Sigmoid colon (tissue), 7 donors: ENCODE results near the gene GPR183. TPM values are rescaled to one million over a fixed set of nuclear protein-coding genes. Genes with fewer than 3 reads are reported as not detected.
"Not testable (repeated sequence)": the region's sequence is repeated elsewhere in the genome, so short reads cannot be mapped to it uniquely, and the experiment has no call there.

Source experiments
- DNase-seq: peaks from one replicate; pipeline ENCODE4 v3.0.0-alpha.2; 2019
- H3K27ac ChIP-seq, 4 donors: fragments of 200-600 bp; sonication (generic); one replicate each; pipeline ENCODE4 v1.5.1; 2016 to 2019; ENCODE audit warnings: mild to moderate bottlenecking in 1 of 4
- H3K27me3 ChIP-seq, 3 donors: fragments of 200-600 bp; sonication (generic); one replicate each; pipeline ENCODE4 v1.5.1; 2019; ENCODE audit warnings: mild to moderate bottlenecking in 1 of 3
- H3K36me3 ChIP-seq, 4 donors: fragments of 200-600 bp; sonication (generic); one replicate each; pipeline ENCODE4 v1.5.1; 2016 to 2019
- H3K4me1 ChIP-seq, 4 donors: fragments of 200-600 bp; sonication (generic); one replicate each; pipeline ENCODE4 v1.5.1; 2017 to 2019
- H3K4me3 ChIP-seq, 4 donors: fragments of 200-600 bp; sonication (generic); one replicate each; pipeline ENCODE4 v1.5.1; 2017 to 2019; ENCODE audit warnings: mild to moderate bottlenecking in 2 of 4, moderate library complexity in 1 of 4
- H3K9me3 ChIP-seq, 4 donors: fragments of 200-600 bp in 3 of 4; sonication (generic) in 3 of 4; one replicate each; pipeline versions ENCODE4 v1.5.1 to v1.6.1; 2013 to 2019
- CTCF ChIP-seq, 4 experiments: fragments of 450-650 bp in 3 of 4; fragments of 200-600 bp in 1 of 4; IDR thresholded peaks; one replicate each; pipeline ENCODE4 v1.5.1; 2016 to 2019; ENCODE audit warnings: antibody characterized with exemption in 4 of 4, mild to moderate bottlenecking in 3 of 4, moderate library complexity in 2 of 4
- EP300 ChIP-seq, 4 donors: sonication (generic); formaldehyde crosslinking; IDR thresholded peaks; one replicate each; pipeline ENCODE4 v1.6.1; 2017; ENCODE audit warnings: antibody characterized with exemption in 4 of 4
- POLR2A ChIP-seq, 2 donors: fragments of 450-650 bp; IDR thresholded peaks; one replicate each; pipeline ENCODE4 v1.6.1; 2016; ENCODE audit warnings: antibody characterized with exemption in 2 of 2, mild to moderate bottlenecking in 2 of 2, moderate library complexity in 2 of 2
- POLR2AphosphoS5 ChIP-seq, 4 donors: sonication (generic); formaldehyde crosslinking; IDR thresholded peaks; one replicate each; pipeline ENCODE4 v1.6.1; 2017; ENCODE audit warnings: antibody characterized with exemption in 4 of 4
- WGBS, 2 donors: extraction: QIAGEN DNeasy Blood & Tissue Kit; methylation state at CpG; one replicate each; pipeline ENCODE4 v1.1.7; 2013; 5-methylcytosine and 5-hydroxymethylcytosine counted together
- intact Hi-C: fragments of 100-400 bp; cut with DNase I; formaldehyde crosslinking; loops from one replicate; pipeline ENCODE4 v1.15.1; 2023
- polyA plus RNA-seq, 3 donors: library from polyadenylated mRNA; stranded (reverse); fragments of 200-250 nt; gene quantifications; one replicate each; pipeline ENCODE4 v1.2.3, GENCODE V29; 2013
- total RNA-seq, 4 donors: library from RNA; depleted of rRNA; stranded (reverse); fragments of >200 nt; gene quantifications; one replicate each; pipeline ENCODE4 v1.1.0, GENCODE V29; 2016
- donor health status: healthy with polysubstance abuse.
- donor health status: Bipolar disorder and iron deficiency.
- donor health status: healthy.

GPR183 gene
- total and polyA plus RNA-seq, 7 donors, result 4.8 to 36.4 (median 30.9) TPM

DNA sequence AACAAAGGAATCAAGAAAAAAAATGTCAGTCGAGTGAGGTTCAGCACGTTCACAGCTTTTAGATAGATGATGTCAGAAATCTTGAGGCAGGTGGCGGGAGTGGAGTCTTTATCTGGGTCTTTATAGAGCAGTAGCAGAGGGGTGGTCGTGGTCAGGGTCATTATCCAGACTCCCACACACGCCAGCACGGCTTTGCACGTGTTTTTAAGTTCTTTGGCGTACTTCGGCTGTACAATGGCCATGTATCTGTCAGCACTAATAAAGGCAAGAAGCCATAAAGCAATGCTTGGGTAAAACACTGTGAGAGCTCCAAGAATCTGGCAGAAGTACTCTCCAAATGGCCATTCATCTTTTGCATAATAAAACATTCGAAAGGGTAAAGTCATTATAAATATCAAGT lies 51.9 kb downstream of the GPR183 start:
- no peaks in the 10 kb centered on the region for H3K27me3 ChIP-seq
- H3K36me3 ChIP-seq, result peaks cover 0 to 5% (median 0%) of the 10 kb centered on the region in 4 donors
- no peak overlapping the region for H3K4me3 ChIP-seq
- H3K27ac ChIP-seq, result no peak overlapping the region
- H3K9me3 ChIP-seq, result no peaks in the 10 kb centered on the region
- H3K4me1 ChIP-seq, result peaks cover 0 to 17% (median 8%) of the 10 kb centered on the region in 4 donors
- no peak for TF ChIP-seq EP300 (IDR thresholded peaks at IDR 0.05)
- no peak for TF ChIP-seq CTCF (IDR thresholded peaks at IDR 0.05)
- no peak for TF ChIP-seq POLR2AphosphoS5 (IDR thresholded peaks at IDR 0.05)
- TF ChIP-seq POLR2A (IDR thresholded peaks at IDR 0.05), result no peak
- intact Hi-C loops, result no loop called here
- WGBS, 2 donors, result 82 to 92% methylated on average over 10 of the region's 10 CpGs
- DNase-seq, result no peak

GRCh38 chr13:99254830-99255229 lies 52.4 kb downstream of the GPR183 start:
- TF ChIP-seq EP300 (IDR thresholded peaks at IDR 0.05) (no peak), POLR2A (IDR thresholded peaks at IDR 0.05) (no peak), CTCF (IDR thresholded peaks at IDR 0.05) (no peak), POLR2AphosphoS5 (IDR thresholded peaks at IDR 0.05) (no peak)
- Histone ChIP-seq H3K27me3 (no peaks in the 10 kb centered on the region), H3K36me3 (peaks cover 0 to 5% (median 0%) of the 10 kb centered on the region in 4 donors), H3K4me1 (peaks cover 0 to 17% (median 8%) of the 10 kb centered on the region in 4 donors), H3K9me3 (no peaks in the 10 kb centered on the region), H3K4me3 (no peak overlapping the region), H3K27ac (no peak overlapping the region)
- WGBS, 2 donors, result 88 to 94% methylated on average over 14 of the region's 14 CpGs
- DNase-seq, result no peak
- intact Hi-C loops, result no loop called here

- WGBS, 2 donors, result 89 to 95% methylated on average over 4 of the region's 4 CpGs
- no peaks in the 10 kb centered on the region for H3K27me3 ChIP-seq
- TF ChIP-seq CTCF (IDR thresholded peaks at IDR 0.05), result no peak
- no peak for TF ChIP-seq POLR2A (IDR thresholded peaks at IDR 0.05)
- no peak for TF ChIP-seq EP300 (IDR thresholded peaks at IDR 0.05)
- TF ChIP-seq POLR2AphosphoS5 (IDR thresholded peaks at IDR 0.05), result no peak
- intact Hi-C loops, result no loop called here
- no peaks in the 10 kb centered on the region for H3K9me3 ChIP-seq
- H3K36me3 ChIP-seq, result peaks cover 0 to 5% (median 0%) of the 10 kb centered on the region in 4 donors
- H3K27ac ChIP-seq, result no peak overlapping the region
- H3K4me3 ChIP-seq, result no peak overlapping the region
- no peak for DNase-seq
- peaks cover 0 to 16% (median 8%) of the 10 kb centered on the region in 4 donors for H3K4me1 ChIP-seq
Measured at GRCh38 chr13:99251921-99252320, 55.3 kb downstream of the GPR183 start.

DNA sequence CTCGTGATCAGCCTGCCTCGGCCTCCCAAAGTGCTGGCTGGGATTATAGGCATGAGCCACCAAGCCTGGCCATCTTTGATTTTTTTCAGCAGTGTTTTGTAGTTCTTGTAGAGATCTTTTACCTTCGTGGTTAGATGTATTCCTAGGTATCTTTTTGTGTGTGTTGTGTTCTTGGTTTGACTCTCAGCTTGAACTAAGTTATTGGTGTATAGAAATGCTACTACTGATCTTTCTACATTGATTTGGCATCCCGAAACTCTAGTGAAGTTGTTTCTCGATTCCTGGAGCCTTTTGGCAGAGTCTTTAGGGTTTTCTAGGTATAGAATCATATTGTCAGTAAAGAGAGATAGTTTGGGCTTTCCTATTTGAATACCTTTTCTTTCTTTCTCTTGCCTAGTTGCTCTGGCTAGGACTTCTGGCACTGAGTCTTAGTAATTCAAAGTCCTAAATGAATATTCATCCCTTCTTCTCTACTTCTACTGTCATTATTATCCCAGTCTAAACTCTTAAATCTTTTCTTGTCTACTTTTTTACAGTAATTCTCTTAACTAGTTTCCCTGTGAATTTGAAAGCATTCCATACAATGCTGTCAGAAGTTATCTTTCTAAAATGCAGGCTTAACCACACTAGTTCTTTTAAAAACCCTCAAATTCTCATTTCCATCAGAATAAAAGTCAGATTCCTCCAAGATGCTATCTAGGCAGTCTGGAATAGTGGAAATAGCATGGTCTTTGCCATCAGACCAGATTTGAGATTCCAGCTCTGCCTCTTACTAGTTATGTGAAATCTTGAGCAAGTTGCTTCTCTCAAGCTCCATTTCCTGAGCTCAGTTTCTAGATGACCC lies 56.0 kb downstream of the GPR183 start:
- no peak for DNase-seq
- TF ChIP-seq CTCF (IDR thresholded peaks at IDR 0.05), result no peak
- no peak for TF ChIP-seq POLR2AphosphoS5 (IDR thresholded peaks at IDR 0.05)
- TF ChIP-seq EP300 (IDR thresholded peaks at IDR 0.05), result no peak
- TF ChIP-seq POLR2A (IDR thresholded peaks at IDR 0.05), result no peak

GRCh38 chr13:99249606-99250005 lies 57.6 kb downstream of the GPR183 start:
- DNase-seq, intact Hi-C loops, H3K27ac ChIP-seq, H3K9me3 ChIP-seq, H3K27me3 ChIP-seq, H3K4me3 ChIP-seq, H3K4me1 ChIP-seq: not testable (repeated sequence)
- H3K36me3 ChIP-seq, result peaks cover 0 to 20% (median 0%) of the 10 kb centered on the region in 4 donors
- WGBS, 2 donors, result 92 to 96% methylated on average over 2 of the region's 2 CpGs

More for the DNA sequence above, 56.0 kb downstream of the GPR183 start:
- H3K36me3 ChIP-seq, result peaks cover 0 to 10% (median 0%) of the 10 kb centered on the region in 4 donors
- intact Hi-C loops, result no loop called here
- no peaks in the 10 kb centered on the region for H3K9me3 ChIP-seq
- H3K27ac ChIP-seq, result no peak overlapping the region
- H3K4me1 ChIP-seq, result peaks cover 0 to 9% (median 4%) of the 10 kb centered on the region in 4 donors
- H3K27me3 ChIP-seq, result no peaks in the 10 kb centered on the region
- 88% methylated on average over 5 of the region's 5 CpGs for WGBS, 2 donors
- H3K4me3 ChIP-seq, result no peak overlapping the region

- H3K27me3 ChIP-seq, intact Hi-C loops, H3K4me1 ChIP-seq, H3K9me3 ChIP-seq, DNase-seq, H3K27ac ChIP-seq, H3K4me3 ChIP-seq: not testable (repeated sequence)
- peaks cover 0 to 20% (median 0%) of the 10 kb centered on the region in 4 donors for H3K36me3 ChIP-seq
- WGBS, 2 donors, result 96 to 98% methylated on average over 3 of the region's 3 CpGs
Measured at GRCh38 chr13:99249178-99249577, 58.0 kb downstream of the GPR183 start.
